DND-41 (cell line): Measurements from ENCODE around the gene CD300E.
"Not testable (repeated sequence)": the region's sequence is repeated elsewhere in the genome, so short reads cannot be mapped to it uniquely, and the experiment has no call there.

ENCODE experiments used
- ATAC-seq: fragments of 200-7000 bp; cut with Tn5 transposase; 3 replicates; pipeline ENCODE4 v1.9.1; 2021; ENCODE audit warnings: low read depth; ENCODE audit not compliant: insufficient read depth
- DNase-seq: peaks from one replicate; pipeline ENCODE4 v3.0.0-alpha.2; 2020
- H2AFZ ChIP-seq: 2 replicates; pipeline ENCODE4 v1.6.0; 2012; ENCODE audit warnings: low read depth, low read length
- H3K27ac ChIP-seq: 2 replicates; pipeline ENCODE4 v1.5.1; 2012; ENCODE audit warnings: low read length, inconsistent platforms
- H3K27me3 ChIP-seq: fragments of 200-600 bp; sonication (generic); 2 replicates; pipeline ENCODE4 v1.6.0; 2012; ENCODE audit warnings: low read length, mild to moderate bottlenecking, inconsistent platforms; ENCODE audit not compliant: insufficient read depth, poor library complexity
- H3K36me3 ChIP-seq: 2 replicates; pipeline ENCODE4 v1.5.1; 2012; ENCODE audit warnings: low read length, inconsistent platforms; ENCODE audit not compliant: insufficient read depth
- H3K4me1 ChIP-seq: 2 replicates; pipeline ENCODE4 v1.5.1; 2012; ENCODE audit warnings: mild to moderate bottlenecking, low read length; ENCODE audit not compliant: insufficient read depth
- H3K4me2 ChIP-seq: 2 replicates; pipeline ENCODE4 v1.6.0; 2012; ENCODE audit warnings: mild to moderate bottlenecking, moderate library complexity, low read length, inconsistent platforms; ENCODE audit not compliant: insufficient read depth
- H3K4me3 ChIP-seq, 2 experiments: fragments of 200-600 bp in 1 of 2; shearing (Covaris generic) in 1 of 2; 2 replicates each; pipeline ENCODE4 v1.5.1; 2012 to 2016; ENCODE audit warnings: inconsistent platforms in 2 of 2, low read length in 2 of 2, mild to moderate bottlenecking in 2 of 2, low read depth in 1 of 2, moderate library complexity in 1 of 2
- H3K79me2 ChIP-seq: 2 replicates; pipeline ENCODE4 v1.6.0; 2012; ENCODE audit warnings: low read length, inconsistent platforms; ENCODE audit not compliant: insufficient read depth
- H3K9ac ChIP-seq: 2 replicates; pipeline ENCODE4 v1.6.0; 2012; ENCODE audit warnings: low read depth, mild to moderate bottlenecking, inconsistent platforms, low read length, moderate library complexity
- H3K9me3 ChIP-seq: 2 replicates; pipeline ENCODE4 v1.5.1; 2012; ENCODE audit warnings: low read length, moderate library complexity, mild to moderate bottlenecking, inconsistent platforms; ENCODE audit not compliant: insufficient read depth, severe bottlenecking
- H4K20me1 ChIP-seq: 2 replicates; pipeline ENCODE4 v1.6.0; 2012; ENCODE audit warnings: low read length; ENCODE audit not compliant: insufficient read depth
- EZH2 ChIP-seq: IDR thresholded peaks from 3 replicates; pipeline ENCODE4 v1.6.1; 2012; ENCODE audit warnings: borderline replicate concordance, low read depth, mild to moderate bottlenecking, moderate library complexity, low read length, inconsistent platforms; ENCODE audit not compliant: severe bottlenecking
- TF ChIP-seq, protein P1 (sequence below): IDR thresholded peaks from 2 replicates; pipeline ENCODE4 v1.5.1; 2012; ENCODE audit warnings: borderline replicate concordance, low read length, moderate library complexity, mild to moderate bottlenecking; ENCODE audit not compliant: poor library complexity, severe bottlenecking; ENCODE audit errors: extremely low read depth

Gene CD300E

GRCh38 chr17:74639704-74640151 lies 16.2 kb upstream of the CD300E start:
- peaks cover 28% of the 10 kb centered on the region for H3K27me3 ChIP-seq
- H4K20me1 ChIP-seq = no peaks in the 10 kb centered on the region
- ATAC-seq (0 out of 3 replicates have a peak, but pooled peaks have one; percentile 14), DNase-seq (no peak)
- H3K79me2 ChIP-seq = no peaks in the 10 kb centered on the region
- H3K27ac ChIP-seq = no peak overlapping the region
- H3K36me3 ChIP-seq = no peaks in the 10 kb centered on the region
- TF ChIP-seq EZH2 = no peak
- TF ChIP-seq, protein P1, sequence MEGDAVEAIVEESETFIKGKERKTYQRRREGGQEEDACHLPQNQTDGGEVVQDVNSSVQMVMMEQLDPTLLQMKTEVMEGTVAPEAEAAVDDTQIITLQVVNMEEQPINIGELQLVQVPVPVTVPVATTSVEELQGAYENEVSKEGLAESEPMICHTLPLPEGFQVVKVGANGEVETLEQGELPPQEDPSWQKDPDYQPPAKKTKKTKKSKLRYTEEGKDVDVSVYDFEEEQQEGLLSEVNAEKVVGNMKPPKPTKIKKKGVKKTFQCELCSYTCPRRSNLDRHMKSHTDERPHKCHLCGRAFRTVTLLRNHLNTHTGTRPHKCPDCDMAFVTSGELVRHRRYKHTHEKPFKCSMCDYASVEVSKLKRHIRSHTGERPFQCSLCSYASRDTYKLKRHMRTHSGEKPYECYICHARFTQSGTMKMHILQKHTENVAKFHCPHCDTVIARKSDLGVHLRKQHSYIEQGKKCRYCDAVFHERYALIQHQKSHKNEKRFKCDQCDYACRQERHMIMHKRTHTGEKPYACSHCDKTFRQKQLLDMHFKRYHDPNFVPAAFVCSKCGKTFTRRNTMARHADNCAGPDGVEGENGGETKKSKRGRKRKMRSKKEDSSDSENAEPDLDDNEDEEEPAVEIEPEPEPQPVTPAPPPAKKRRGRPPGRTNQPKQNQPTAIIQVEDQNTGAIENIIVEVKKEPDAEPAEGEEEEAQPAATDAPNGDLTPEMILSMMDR = no peak
- no peak overlapping the region for H3K4me2 ChIP-seq
- H3K4me3 ChIP-seq = no peak overlapping the region
- no peaks in the 10 kb centered on the region for H3K9me3 ChIP-seq
- H3K4me1 ChIP-seq = no peaks in the 10 kb centered on the region
- no peak overlapping the region for H2AFZ ChIP-seq
- H3K9ac ChIP-seq = no peak overlapping the region

- Histone ChIP-seq H3K4me3 (no peak overlapping the region), H3K4me2 (no peak overlapping the region), H3K27me3 (peaks cover 28% of the 10 kb centered on the region), H3K79me2 (no peaks in the 10 kb centered on the region), H3K9ac (no peak overlapping the region), H2AFZ (no peak overlapping the region), H3K27ac (no peak overlapping the region), H4K20me1 (no peaks in the 10 kb centered on the region), H3K4me1 (no peaks in the 10 kb centered on the region), H3K36me3 (no peaks in the 10 kb centered on the region), H3K9me3 (no peaks in the 10 kb centered on the region)
- no peak for TF ChIP-seq EZH2
- TF ChIP-seq, protein P1 = no peak
- no peak for ATAC-seq
- DNase-seq = no peak
These were observed 14.4 kb upstream of the CD300E start for GRCh38 chr17:74637926-74638325.

DNA sequence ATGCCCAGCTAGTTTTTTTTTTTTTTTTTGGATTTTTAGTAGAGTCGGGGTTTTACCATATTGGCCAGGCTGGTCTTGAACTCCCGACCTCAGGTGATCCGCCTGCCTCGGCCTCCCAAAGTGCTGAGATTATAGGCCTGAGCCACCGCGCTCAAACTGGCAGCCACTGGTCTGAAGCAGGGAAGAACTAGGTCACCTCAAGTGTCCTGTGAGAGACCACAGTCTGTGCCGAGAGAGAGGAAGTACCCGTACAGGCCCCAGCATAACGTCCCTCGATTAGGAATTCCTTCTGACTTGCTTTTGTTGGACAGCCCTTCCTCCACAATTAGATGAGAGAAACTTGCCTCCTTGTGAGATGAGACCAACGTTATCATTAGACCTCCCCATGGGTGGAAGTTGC lies 13.7 kb upstream of the CD300E start:
- DNase-seq (no peak), ATAC-seq (no peak)
- TF ChIP-seq, protein P1 = no peak
- TF ChIP-seq EZH2 = no peak
- H3K4me2 ChIP-seq = no peak overlapping the region
- H3K79me2 ChIP-seq = no peaks in the 10 kb centered on the region
- no peak overlapping the region for H3K27ac ChIP-seq
- H3K27me3 ChIP-seq = peaks cover 23% of the 10 kb centered on the region
- no peaks in the 10 kb centered on the region for H3K9me3 ChIP-seq
- H3K9ac ChIP-seq = no peak overlapping the region
- H3K4me1 ChIP-seq = no peaks in the 10 kb centered on the region
- H4K20me1 ChIP-seq = no peaks in the 10 kb centered on the region
- H2AFZ ChIP-seq = no peak overlapping the region
- H3K36me3 ChIP-seq = no peaks in the 10 kb centered on the region
- H3K4me3 ChIP-seq = no peak overlapping the region

- H3K9me3 ChIP-seq, H3K4me1 ChIP-seq, H3K79me2 ChIP-seq, DNase-seq, H2AFZ ChIP-seq, H3K4me2 ChIP-seq, H3K9ac ChIP-seq, H4K20me1 ChIP-seq, H3K4me3 ChIP-seq, H3K27ac ChIP-seq, H3K36me3 ChIP-seq, ATAC-seq: not testable (repeated sequence)
- H3K27me3 ChIP-seq = peaks cover 22% of the 10 kb centered on the region
These were observed 13.1 kb upstream of the CD300E start for GRCh38 chr17:74636541-74637085.
